ENCODE data around the gene SIL1.
"Not testable (repeated sequence)": the region's sequence is repeated elsewhere in the genome, so short reads cannot be mapped to it uniquely, and the experiment has no call there.

Gene SIL1

DNA sequence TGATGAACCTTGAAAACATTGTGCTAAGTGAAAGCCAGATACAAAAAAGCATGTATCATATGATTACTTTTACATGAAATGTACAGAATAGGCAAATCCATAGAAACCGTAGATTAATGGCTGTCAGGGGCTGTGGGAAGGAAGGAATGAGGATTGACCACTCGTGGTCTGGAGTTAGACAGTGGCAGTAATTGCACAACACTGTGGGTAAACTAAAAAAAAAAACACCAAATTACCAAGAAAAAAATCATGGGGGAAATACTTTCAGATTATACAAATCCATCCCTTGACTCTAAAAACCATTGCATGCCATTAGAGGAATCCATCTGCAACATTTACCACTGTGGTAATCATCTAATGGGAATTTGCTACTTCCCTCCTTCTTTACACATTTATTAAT is 140.0 kb downstream of the SIL1 start:
- in situ Hi-C loops (cut with MboI; ENCODE audit: low pct_unique_long_range_greater_than_20kb, low sequenced_read_pairs) = no loop called here
- DNase-seq = no peak

DNA sequence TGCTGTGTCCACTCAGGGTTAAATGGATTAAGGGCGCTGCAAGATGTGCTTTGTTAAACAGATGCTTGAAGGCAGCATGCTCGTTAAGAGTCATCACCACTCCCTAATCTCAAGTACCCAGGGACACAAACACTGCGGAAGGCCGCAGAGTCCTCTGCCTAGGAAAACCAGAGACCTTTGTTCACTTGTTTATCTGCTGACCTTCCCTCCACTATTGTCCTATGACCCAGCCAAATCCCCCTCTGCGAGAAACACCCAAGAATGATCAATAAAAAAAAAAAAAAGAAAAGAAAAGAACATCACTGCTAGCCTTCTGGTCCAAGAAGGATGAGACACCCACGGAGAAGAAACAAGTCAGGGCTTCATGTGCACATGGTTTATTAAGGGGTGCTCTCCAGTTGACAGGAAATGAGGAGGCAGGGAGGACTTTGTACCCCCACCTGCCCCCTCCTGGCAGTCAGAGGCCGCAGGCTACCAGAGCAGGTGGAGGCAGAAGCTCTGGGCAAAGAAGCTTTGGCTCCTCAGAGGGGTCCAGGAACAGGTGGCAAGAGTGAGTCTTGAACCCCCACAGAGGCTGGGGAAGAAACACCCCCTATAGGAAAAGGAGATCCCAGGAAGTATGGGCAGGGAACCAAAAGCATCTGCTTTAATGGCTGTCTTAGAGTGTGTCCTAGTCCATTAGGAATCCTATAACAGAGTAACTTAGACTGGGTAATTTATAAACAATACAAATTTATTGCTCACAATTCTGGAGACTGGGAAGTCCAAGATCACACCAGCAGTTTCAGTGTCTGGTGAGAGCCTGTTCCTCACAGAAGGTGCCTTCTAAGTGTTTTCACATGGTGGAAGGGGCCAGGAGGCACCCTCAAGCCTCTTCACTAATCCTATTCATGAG is 140.9 kb downstream of the SIL1 start:
- in situ Hi-C loops (cut with MboI; ENCODE audit: low pct_unique_long_range_greater_than_20kb, low sequenced_read_pairs); DNase-seq: not testable (repeated sequence)

DNA sequence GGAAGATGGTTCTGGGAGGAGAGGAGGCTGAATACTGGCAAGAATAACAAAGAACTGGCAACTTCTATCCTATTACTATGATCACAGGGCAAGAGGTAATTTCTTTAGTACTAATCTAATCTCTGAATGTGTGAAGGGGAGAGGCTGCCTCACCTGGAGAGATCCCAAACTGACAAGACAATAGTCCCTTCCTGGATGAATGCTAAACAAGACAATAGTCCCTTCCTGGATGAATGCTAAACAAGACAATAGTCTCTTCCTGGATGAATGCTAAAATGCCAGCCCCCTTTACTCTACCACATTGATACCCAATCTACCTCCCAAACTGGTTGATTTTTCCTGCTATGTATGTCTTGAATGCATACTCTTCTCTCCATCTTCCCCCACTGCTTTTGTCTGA is 145.2 kb downstream of the SIL1 start:
- no peak for DNase-seq
- in situ Hi-C loops (cut with MboI; ENCODE audit: low pct_unique_long_range_greater_than_20kb, low sequenced_read_pairs) = no loop called here

DNA sequence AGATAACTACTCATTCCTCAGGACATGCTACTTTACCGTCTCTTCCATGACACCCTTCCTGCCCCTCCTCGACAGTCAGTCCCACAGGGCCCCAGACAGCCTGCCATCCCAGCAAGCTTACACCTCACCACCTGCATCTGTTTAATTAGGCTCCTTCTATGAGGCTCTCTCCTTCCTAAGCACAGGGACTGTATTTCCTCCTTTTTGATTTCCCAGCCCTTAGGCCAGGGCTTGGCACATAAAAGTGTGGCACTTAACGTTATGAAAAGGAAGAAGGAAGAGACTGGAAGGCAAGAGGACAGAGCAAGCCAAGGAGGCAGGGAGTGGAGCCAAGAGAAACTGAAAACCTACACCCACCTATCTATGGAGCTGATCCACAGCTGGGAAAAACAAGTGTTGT is 146.8 kb downstream of the SIL1 start:
- in situ Hi-C loops (cut with MboI; ENCODE audit: low pct_unique_long_range_greater_than_20kb, low sequenced_read_pairs) = no loop called here
- DNase-seq = no peak

DNA sequence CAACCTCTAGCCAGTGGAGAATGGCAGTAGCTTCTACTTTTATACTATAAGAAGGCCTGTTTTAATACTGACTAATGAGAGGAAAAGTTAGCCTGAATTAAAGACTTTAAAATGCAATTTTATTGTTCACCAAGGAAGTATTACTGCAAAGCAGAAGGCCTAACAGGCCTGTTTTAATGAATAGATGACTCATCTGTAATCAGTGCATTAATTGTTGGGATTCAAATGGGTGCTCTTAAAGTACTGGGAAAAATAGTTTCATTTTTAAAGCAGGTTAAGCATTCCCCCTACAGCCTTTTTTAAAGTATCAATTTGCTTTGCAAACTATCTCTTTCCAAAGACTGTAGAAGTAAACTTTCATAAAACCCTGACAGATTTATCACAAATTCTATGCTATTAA is 147.7 kb downstream of the SIL1 start:
- in situ Hi-C loops (cut with MboI; ENCODE audit: low pct_unique_long_range_greater_than_20kb, low sequenced_read_pairs) = no loop called here
- DNase-seq = no peak

DNA sequence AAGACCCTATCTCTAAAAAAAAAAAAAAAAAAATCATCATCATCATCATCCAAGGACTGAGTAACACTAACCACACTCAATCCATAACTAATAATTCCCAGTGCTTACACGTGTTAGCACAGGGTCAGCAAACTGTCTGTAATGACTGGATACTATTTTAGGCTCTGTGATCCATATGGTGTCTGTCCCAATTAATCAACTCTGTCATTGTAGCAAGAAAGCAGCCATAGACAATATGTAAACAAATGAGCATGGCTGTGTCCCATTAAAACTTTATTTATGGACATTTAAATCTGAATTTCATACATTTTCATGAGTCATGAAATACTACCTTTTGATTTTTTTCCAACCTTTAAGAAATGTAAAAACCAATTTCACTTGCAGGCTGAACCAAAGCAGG is 148.4 kb downstream of the SIL1 start:
- in situ Hi-C loops (cut with MboI; ENCODE audit: low pct_unique_long_range_greater_than_20kb, low sequenced_read_pairs) = no loop called here
- no peak for DNase-seq

DNA sequence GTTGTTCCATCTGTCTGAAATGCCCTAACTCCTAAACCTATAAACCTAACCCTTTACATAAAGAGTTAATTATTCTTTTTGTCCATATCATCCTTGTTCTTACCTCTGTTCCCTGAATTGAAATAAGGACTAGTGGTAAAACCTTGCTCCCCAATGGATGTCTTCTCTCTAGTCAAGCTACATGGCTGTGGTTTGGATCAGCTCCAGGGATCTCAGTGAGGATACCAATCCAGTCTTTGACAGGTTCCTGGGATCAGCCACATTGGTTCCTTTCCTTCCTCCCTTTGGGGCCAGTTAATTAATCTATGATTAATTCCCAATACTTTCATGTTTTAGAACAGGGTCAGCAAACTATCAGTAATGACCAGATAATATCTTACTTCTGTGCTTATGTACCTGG is 151.6 kb downstream of the SIL1 start:
- in situ Hi-C loops (cut with MboI; ENCODE audit: low pct_unique_long_range_greater_than_20kb, low sequenced_read_pairs) = no loop called here
- no peak for DNase-seq

DNA sequence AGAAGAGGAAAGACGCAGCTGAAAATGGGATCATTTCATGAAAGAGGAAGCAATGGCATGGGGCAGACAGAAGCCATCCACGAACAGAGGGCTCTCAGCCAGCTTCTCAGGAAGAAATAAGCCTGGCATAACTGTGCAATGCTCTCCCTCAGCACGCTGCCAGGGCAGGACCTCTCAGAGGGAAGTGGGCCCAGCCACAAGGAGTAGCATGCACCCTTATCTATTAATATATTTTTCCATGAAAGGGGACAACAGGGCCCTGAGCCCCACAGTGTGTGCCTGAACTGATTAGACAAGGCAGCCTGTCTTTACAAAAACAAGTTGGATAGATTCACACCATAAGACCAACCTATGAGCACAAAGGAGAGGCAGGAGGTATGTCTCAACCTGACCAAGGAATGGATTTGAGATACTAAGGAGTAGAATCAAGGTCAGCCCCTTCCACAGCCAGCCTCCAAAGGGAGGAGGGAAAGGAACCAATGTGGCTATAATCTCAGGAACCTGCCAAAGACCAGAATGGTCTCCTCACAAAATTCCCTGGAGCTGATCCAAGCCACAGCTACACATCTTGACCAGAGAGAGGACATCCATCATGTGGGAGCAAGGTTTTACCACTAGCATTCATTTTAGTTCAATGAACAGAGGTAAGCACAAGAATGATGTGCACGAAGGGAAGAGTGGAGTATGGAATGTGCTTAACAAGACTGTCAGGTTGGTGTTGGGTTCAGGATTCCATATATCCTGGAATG is 154.8 kb downstream of the SIL1 start:
- DNase-seq = no peak
- in situ Hi-C loops (cut with MboI; ENCODE audit: low pct_unique_long_range_greater_than_20kb, low sequenced_read_pairs) = no loop called here

DNA sequence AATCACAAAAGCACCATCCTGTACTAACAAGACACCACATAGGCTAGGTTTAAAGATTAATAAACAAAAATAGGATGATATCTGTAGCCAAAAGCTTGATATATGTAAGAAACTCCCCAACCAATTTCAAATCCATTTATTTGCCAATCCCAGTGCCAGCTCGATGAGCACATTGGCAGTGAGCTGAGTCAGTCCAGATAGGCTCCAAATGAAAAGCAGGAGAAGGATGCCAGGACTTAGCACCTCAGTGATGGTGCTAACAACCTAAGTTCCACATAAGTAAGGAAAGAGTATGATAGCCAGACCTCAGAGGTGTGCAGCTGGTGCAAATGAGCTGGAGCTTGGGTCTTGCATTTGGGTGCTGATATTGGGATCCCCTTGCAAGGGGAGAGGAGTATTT is 158.1 kb downstream of the SIL1 start:
- no peak for DNase-seq
- in situ Hi-C loops (cut with MboI; ENCODE audit: low pct_unique_long_range_greater_than_20kb, low sequenced_read_pairs) = no loop called here

DNA sequence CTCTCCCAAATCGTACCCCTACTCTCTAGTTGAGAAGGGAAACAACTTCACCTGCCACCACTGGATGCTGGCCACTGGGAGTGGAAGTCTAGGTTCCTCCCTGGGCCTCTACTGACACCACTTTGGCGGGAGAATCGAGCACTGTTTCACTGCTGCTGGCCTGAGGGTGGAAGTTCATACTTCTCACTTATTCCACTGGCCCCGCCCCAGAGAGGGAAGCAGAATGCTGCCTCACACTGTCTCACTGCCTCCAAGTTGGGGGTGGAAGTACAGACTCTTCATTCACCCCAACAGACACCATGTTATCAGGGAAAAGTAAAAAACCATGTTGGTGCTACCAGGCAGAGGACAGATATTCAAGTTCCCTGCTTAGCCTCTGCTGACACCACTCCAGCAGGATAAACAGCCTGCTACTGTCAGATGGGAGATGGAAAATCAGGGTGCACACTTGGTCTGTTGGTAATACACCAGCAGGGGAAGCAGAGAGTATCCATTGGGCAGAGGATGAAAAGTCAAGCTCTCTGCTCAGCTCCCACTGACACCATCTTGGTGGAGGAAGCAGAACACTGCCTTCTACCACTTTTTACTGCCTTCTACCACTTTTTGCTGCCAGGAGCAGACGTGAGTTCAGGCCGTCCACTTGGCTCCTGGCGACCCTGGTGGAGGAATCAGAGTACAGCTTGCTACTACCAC is 159.4 kb downstream of the SIL1 start:
- in situ Hi-C loops (cut with MboI; ENCODE audit: low pct_unique_long_range_greater_than_20kb, low sequenced_read_pairs) = no loop called here
- no peak for DNase-seq

DNA sequence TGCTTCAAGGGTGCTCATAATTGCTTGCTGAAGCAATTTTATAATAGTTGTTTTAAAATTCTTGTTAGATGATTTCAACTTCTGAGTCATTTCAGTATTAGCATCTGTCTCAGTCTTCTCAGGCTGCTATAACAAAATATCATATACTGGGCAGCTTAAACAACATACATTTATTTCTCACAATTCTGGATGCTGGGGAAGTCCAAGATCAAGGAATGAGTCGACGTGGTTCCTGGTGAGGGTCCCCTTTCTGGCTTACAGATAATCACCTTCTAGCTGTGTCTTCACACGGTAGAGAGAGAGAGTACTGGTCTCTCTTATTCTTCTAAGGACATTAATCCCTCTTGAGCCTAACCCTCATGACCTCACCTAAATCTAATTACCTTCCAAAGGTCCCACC is 160.4 kb downstream of the SIL1 start:
- in situ Hi-C loops (cut with MboI; ENCODE audit: low pct_unique_long_range_greater_than_20kb, low sequenced_read_pairs) = no loop called here
- no peak for DNase-seq

DNA sequence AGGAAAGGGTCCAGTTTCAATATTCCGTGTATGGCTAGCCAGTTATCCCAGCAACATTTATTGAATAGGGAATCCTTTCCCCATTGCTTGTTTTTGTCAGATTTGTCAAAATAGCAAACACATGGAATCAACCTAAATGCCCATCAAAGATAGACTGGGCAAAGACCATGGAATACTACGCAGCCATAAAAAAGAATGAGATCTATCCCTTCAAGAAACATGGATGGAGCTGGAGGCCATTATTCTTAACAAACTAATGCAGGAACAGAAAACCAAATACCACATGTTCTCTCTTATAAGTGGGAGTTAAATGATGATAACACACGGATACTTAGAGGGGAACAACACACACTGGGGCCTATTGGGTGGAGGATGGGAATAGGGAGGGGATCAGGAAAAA is 161.8 kb downstream of the SIL1 start:
- in situ Hi-C loops (cut with MboI; ENCODE audit: low pct_unique_long_range_greater_than_20kb, low sequenced_read_pairs); DNase-seq: not testable (repeated sequence)

DNA sequence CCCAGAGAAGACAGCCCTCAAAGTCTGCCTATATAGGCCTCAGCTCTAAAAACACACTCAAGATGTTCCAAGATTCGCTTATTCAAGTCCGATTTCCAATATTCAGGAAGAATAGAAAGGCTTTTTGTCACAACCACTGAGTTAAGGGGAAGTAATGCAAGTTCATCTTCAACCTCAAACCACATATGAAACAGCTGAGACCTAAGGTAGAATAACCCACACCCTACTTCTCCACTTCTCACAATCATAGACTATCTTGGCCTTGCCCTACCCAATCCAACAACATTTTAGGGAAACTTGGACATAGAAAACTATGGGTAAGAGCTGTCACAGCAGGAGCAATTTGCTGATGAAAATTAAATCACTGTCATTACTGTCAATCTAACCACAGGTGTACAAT is 171.0 kb downstream of the SIL1 start:
- in situ Hi-C loops (cut with MboI; ENCODE audit: low pct_unique_long_range_greater_than_20kb, low sequenced_read_pairs) = no loop called here

DNA sequence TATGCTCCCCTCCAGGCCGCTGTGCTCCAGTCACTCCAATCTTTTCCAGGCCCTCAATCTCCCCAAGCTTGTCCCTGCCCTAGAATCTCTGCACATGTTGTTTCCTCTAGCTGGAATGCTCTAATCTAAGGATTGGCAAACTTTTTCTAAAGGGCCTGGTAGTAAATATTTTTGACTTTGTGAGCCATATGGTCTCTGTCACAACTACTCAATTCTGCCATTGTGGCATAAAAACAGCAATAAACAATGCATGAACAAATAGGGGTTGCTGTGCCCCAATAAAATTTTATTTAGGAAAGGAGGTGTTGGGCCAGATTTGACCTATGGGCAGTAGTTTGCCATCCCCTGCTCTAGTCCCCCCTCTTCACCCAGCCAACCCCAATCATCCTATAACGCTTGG is 172.5 kb downstream of the SIL1 start:
- in situ Hi-C loops (cut with MboI; ENCODE audit: low pct_unique_long_range_greater_than_20kb, low sequenced_read_pairs) = no loop called here
- no peak for DNase-seq

More for the DNA sequence above, 171.0 kb downstream of the SIL1 start:
- peak; percentile 29 for DNase-seq

DNA sequence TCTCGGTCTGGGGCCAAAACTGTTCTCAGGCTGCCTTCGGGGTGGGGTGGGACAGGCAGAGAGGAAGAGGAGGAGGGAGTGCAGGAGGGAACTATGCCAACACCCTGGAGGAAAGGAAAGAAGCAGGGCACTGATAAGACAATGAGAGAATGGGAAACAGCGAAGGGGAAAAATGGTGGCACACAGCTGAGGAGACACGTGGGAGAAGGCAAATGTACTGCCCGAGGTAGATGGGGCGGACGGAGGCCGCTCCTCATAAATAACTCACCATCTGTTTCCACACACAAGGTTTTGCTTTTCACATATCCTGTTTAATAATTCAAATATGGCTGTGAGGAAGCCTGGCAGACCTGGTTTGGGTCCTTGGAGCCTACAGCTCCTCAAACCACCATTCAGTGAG is 174.9 kb downstream of the SIL1 start:
- no peak for DNase-seq

DNA sequence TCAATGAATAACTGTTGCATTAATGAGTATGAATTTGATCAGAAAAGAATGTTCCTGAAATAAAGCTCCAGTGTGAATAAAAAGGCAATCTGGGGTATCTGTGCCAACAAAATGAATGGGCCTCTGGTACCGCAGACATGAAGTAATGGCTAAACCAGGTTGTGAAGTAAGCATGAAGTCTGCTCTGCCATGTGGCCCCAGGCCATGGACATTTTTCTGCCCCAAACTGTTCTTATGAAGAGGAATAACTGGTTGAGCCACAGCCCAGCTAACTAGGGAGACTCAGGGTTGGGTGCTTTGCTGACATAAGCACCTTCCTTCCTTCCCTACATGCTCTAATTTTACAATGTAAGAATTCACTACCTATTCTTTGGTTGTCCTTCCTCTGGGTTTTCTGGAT is 175.6 kb downstream of the SIL1 start:
- DNase-seq = no peak
- in situ Hi-C loops (cut with MboI; ENCODE audit: low pct_unique_long_range_greater_than_20kb, low sequenced_read_pairs) = no loop called here

More for the DNA sequence above, 174.9 kb downstream of the SIL1 start:
- in situ Hi-C loops (cut with MboI; ENCODE audit: low pct_unique_long_range_greater_than_20kb, low sequenced_read_pairs) = no loop called here

DNA sequence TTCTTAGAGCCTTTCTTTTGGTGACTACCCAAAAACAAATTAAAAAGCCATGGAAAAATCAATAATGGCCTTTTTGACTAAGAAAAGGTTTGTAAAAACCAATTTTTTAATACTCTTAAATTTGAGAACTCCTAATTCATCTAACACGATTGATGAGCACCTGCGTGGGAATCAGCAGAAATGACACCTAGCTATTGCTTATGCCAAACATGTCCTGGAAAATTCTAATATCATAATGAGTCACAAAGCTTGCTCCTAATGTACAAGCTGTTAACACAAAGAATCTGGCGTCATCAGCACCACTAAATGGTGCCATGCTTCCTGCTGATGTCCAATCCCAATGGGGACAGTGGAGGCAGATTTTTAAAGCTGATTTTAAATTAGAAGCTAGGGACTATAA is 176.8 kb downstream of the SIL1 start:
- DNase-seq = no peak
- in situ Hi-C loops (cut with MboI; ENCODE audit: low pct_unique_long_range_greater_than_20kb, low sequenced_read_pairs) = no loop called here

DNA sequence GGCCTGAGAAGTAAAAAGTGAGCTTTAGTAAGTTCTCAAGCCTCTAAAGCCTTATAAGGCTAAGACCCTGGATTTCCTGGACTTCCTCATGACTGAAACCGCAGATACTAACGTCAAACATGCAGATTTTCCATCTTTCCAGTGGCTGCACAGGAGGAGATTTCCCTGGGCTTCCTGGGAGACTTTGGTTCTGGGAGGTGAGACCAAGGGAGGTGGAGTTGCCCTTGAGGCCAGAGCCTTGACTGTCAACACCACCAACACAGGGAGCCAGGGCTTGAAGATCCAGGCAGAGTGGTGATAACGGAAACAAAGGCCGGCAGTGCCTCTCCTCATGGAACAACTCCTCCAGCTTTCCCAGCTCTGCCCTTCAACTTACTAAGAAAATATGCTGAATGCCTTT is 178.3 kb downstream of the SIL1 start:
- in situ Hi-C loops (cut with MboI; ENCODE audit: low pct_unique_long_range_greater_than_20kb, low sequenced_read_pairs) = no loop called here

DNA sequence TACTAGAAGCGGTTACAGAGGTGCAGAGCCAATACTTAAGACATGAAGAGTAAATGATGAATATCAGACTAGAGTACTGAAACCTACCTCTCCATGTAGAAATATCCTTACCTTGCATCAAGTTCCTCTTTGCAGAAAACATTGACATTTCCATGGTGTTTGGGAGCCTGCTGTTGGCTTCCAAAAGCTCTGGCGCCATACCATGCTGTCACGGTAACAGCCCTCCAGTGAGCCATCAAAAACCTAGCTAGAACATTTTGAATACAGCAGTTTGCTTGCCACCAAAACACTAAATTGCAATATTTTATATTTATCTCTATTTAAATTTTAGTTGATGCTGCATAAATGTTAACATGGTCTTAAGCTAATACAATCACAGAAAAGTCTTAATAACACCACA is 179.0 kb downstream of the SIL1 start:
- in situ Hi-C loops (cut with MboI; ENCODE audit: low pct_unique_long_range_greater_than_20kb, low sequenced_read_pairs) = no loop called here
- no peak for DNase-seq

More for the DNA sequence above, 178.3 kb downstream of the SIL1 start:
- no peak for DNase-seq

DNA sequence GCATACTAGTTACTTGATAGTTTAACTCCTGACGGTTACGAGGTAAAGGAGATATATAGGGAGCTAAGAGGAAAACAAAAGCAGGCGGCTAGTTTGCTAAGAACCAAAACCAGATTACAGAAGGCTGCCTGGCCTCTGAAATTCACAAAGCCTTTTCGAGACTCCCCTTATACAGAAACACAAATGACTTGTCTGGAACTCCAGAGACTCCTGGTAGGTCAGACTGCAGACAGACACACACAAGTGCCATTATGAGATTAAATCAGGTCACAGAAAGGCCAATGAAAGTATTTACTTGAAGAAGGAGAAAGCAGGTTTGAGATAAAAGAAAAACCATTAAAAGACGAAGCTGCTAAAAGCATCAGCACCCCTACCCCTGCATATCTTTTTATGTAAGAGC is 180.5 kb downstream of the SIL1 start:
- in situ Hi-C loops (cut with MboI; ENCODE audit: low pct_unique_long_range_greater_than_20kb, low sequenced_read_pairs) = no loop called here
- no peak for DNase-seq
